Colonic mucosa (tissue), 4 donors: ENCODE measurements around the gene SLC30A5. TPM values are rescaled to one million over a fixed set of nuclear protein-coding genes. Genes with fewer than 3 reads are reported as not detected.
"Not testable (repeated sequence)": the region's sequence is repeated elsewhere in the genome, so short reads cannot be mapped to it uniquely, and the experiment has no call there.

Experiments used
- DNase-seq: peaks from one replicate; pipeline ENCODE4 v3.0.0-alpha.2; 2020
- H3K27ac ChIP-seq: fragments of 200-600 bp; one replicate; pipeline ENCODE4 v1.8.0; 2021
- H3K27me3 ChIP-seq: fragments of 200-600 bp; one replicate; pipeline ENCODE4 v1.8.0; 2021
- H3K36me3 ChIP-seq: fragments of 200-600 bp; one replicate; pipeline ENCODE4 v1.8.0; 2021
- H3K4me1 ChIP-seq: fragments of 200-600 bp; one replicate; pipeline ENCODE4 v1.8.0; 2021; ENCODE audit warnings: mild to moderate bottlenecking
- H3K4me3 ChIP-seq: fragments of 200-600 bp; one replicate; pipeline ENCODE4 v1.8.0; 2021
- H3K9ac ChIP-seq, 2 donors: one replicate each; pipeline ENCODE4 v1.7.0; 2013; ENCODE audit warnings: control low read depth in 2 of 2, low read depth in 2 of 2, low read length in 2 of 2
- H3K9me3 ChIP-seq: fragments of 200-600 bp; one replicate; pipeline ENCODE4 v1.8.0; 2021
- intact Hi-C: fragments of 100-400 bp; cut with DNase I; formaldehyde crosslinking; loops from one replicate; pipeline ENCODE4 v1.14.1; 2022
- total RNA-seq, 2 donors: library from RNA; stranded (reverse); fragmentation: NEBNext Ultra II Directional in 1 of 2; extraction: Animal tissue kit (Norgen Biotek cat#: 25700) in 1 of 2; gene quantifications; one replicate each; pipeline ENCODE4 v1.2.1, GENCODE V29; 2021
- TF ChIP-seq, protein P1 (sequence below): fragments of 200-600 bp; IDR thresholded peaks from one replicate; pipeline ENCODE4 v1.8.0; 2022; ENCODE audit warnings: antibody characterized with exemption, mild to moderate bottlenecking
- donor health status: healthy.
- donor health status: DM: no; HTN: no; CAD: no.
- donor health status: DM: no; HTN: no; CAD: no.

SLC30A5 gene
- total RNA-seq, 2 donors from 2014 or later, result 45.9 to 50.5 TPM

- Histone ChIP-seq H3K9me3 (no peaks in the 10 kb centered on the region), H3K27me3 (no peaks in the 10 kb centered on the region), H3K4me1 (no peaks in the 10 kb centered on the region), H3K36me3 (no peaks in the 10 kb centered on the region), H3K9ac (no peak overlapping the region), H3K27ac (no peak overlapping the region), H3K4me3 (no peak overlapping the region)
- intact Hi-C loops, result no loop called here
- no peak for DNase-seq
- TF ChIP-seq, protein P1, sequence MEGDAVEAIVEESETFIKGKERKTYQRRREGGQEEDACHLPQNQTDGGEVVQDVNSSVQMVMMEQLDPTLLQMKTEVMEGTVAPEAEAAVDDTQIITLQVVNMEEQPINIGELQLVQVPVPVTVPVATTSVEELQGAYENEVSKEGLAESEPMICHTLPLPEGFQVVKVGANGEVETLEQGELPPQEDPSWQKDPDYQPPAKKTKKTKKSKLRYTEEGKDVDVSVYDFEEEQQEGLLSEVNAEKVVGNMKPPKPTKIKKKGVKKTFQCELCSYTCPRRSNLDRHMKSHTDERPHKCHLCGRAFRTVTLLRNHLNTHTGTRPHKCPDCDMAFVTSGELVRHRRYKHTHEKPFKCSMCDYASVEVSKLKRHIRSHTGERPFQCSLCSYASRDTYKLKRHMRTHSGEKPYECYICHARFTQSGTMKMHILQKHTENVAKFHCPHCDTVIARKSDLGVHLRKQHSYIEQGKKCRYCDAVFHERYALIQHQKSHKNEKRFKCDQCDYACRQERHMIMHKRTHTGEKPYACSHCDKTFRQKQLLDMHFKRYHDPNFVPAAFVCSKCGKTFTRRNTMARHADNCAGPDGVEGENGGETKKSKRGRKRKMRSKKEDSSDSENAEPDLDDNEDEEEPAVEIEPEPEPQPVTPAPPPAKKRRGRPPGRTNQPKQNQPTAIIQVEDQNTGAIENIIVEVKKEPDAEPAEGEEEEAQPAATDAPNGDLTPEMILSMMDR, result no peak
Measured at GRCh38 chr5:69138766-69139165, 45.0 kb downstream of the SLC30A5 start.

GRCh38 chr5:69140239-69140638 lies 46.4 kb downstream of the SLC30A5 start:
- H3K4me1 ChIP-seq, H3K9me3 ChIP-seq, H3K9ac ChIP-seq, H3K27ac ChIP-seq, DNase-seq, H3K27me3 ChIP-seq, H3K4me3 ChIP-seq, intact Hi-C loops, H3K36me3 ChIP-seq: not testable (repeated sequence)

DNA sequence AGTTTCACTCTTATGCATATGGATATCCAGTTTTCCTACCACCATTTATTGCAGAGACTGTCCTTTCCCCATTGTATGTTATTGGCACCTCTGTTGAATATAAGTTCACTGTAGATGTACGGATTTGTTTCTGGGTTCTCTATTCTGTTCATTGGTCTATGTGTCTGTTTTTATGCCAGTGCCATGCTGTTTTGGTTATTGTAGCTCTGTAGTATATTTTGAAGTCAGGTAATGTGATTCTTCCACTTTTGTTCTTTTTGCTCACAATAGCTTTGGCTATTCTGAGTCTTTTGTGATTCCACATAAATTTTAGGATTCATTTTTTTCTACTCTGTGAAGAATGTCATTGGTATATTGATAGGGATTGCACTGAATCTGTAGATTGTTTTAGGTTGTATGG lies 47.0 kb downstream of the SLC30A5 start:
- intact Hi-C loops, result no loop called here
- Histone ChIP-seq H3K27me3 (no peaks in the 10 kb centered on the region), H3K4me1 (no peaks in the 10 kb centered on the region), H3K9ac (no peak overlapping the region), H3K27ac (no peak overlapping the region), H3K9me3 (no peaks in the 10 kb centered on the region), H3K36me3 (no peaks in the 10 kb centered on the region), H3K4me3 (no peak overlapping the region)
- DNase-seq, result no peak
- TF ChIP-seq, protein P1, result no peak

- H3K4me1 ChIP-seq, H3K27ac ChIP-seq, intact Hi-C loops, H3K9ac ChIP-seq, DNase-seq, H3K36me3 ChIP-seq, H3K4me3 ChIP-seq, H3K27me3 ChIP-seq, H3K9me3 ChIP-seq: not testable (repeated sequence)
Measured at GRCh38 chr5:69148576-69148975, 54.8 kb downstream of the SLC30A5 start.

DNA sequence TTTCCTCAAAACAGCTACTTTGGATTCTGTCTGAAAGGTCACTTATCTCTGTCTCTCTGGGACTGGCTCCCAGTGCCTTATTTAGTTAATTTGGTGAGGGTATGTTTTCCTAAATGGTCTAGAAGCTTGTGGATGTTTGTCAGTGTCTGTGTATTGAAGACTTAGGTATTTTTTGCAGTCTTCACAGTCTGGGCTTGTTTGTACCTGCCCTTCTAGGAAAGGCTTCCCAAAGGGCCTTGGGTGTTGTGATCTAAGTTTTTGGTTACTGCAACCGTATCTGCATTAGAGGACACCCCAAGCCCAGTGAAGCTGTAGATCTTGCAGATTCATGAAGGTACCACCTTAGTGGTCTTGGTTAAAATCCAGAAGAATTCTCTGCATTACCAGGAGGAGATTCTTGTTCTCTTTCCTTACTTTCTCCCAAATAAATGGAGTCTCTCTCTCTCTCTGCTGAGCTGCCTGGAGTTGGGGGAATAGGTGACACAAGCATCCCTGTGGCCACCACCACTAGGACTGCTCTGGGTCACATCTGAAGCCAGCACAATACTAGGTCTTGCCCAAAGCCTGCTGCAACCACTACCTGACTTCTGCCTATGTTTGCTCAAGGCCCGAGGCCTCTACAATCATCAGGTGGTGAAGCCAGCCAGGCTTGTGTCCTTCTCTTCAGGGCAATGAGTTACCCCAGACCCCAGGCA lies 55.3 kb downstream of the SLC30A5 start:
- TF ChIP-seq, protein P1, result no peak
- DNase-seq, result no peak
- H3K9ac ChIP-seq, result no peak overlapping the region
- no peaks in the 10 kb centered on the region for H3K4me1 ChIP-seq
- intact Hi-C loops, result no loop called here
- H3K36me3 ChIP-seq, result no peaks in the 10 kb centered on the region
- H3K9me3 ChIP-seq, result no peaks in the 10 kb centered on the region
- no peak overlapping the region for H3K27ac ChIP-seq
- no peaks in the 10 kb centered on the region for H3K27me3 ChIP-seq
- H3K4me3 ChIP-seq, result no peak overlapping the region

DNA sequence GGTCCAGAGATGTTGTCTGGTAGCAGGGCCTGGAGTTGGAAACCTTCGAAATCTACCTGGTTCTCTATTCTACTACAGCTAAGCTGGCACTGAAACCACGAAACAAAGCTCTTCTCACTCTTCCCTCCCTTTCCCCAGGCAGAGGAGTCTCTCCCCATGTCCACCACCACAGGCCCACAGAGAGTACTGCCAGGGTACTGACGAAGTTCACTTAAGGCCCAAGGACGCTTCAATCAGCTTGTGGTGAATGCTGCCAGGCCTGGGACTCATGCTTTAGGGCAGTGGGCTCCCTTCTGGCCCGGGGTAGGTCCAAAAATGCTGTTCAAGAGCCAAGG lies 55.8 kb downstream of the SLC30A5 start:
- no peaks in the 10 kb centered on the region for H3K9me3 ChIP-seq
- no peak overlapping the region for H3K9ac ChIP-seq
- DNase-seq, result no peak
- no peak overlapping the region for H3K4me3 ChIP-seq
- H3K4me1 ChIP-seq, result no peaks in the 10 kb centered on the region
- no peaks in the 10 kb centered on the region for H3K36me3 ChIP-seq
- H3K27me3 ChIP-seq, result no peaks in the 10 kb centered on the region
- no peak overlapping the region for H3K27ac ChIP-seq
- intact Hi-C loops, result no loop called here
- TF ChIP-seq, protein P1, result no peak
